HL-60 (cell line): ENCODE data around the gene TSSK2.

ENCODE experiments used
- DNase-seq, 2 experiments: peaks; one replicate each; pipeline ENCODE4 v3.0.0-alpha.2; 2010 to 2020; ENCODE audit warnings: low read depth in 1 of 2, low spot score in 1 of 2
- H3K27ac ChIP-seq: fragments of 250-450 bp; sonication (Bioruptor Pico); replicated peaks from 2 replicates; pipeline ENCODE4 v1.5.1; 2020; ENCODE audit warnings: mild to moderate bottlenecking, moderate library complexity
- H3K27me3 ChIP-seq: fragments of 250-450 bp; sonication (Bioruptor Pico); 2 replicates; pipeline ENCODE4 v1.5.1; 2021; ENCODE audit warnings: mild to moderate bottlenecking, moderate library complexity; ENCODE audit not compliant: insufficient read depth, poor library complexity, severe bottlenecking
- H3K4me3 ChIP-seq: replicated peaks from 2 replicates; pipeline ENCODE4 v1.5.1; 2011; ENCODE audit warnings: mild to moderate bottlenecking, control low read depth, low read length; ENCODE audit not compliant: insufficient read depth
- CTCF ChIP-seq: IDR thresholded peaks from one replicate; pipeline ENCODE4 v1.5.1; 2011; ENCODE audit warnings: low read length, control low read depth, inconsistent platforms; ENCODE audit not compliant: insufficient read depth
- GABPA ChIP-seq: IDR thresholded peaks from 2 replicates; pipeline ENCODE4 v1.6.1; 2012; ENCODE audit warnings: low read depth
- POLR2AphosphoS5 ChIP-seq: IDR thresholded peaks from 2 replicates; pipeline ENCODE4 v1.6.1; 2012; ENCODE audit warnings: low read depth
- SPI1 ChIP-seq: IDR thresholded peaks from 2 replicates; pipeline ENCODE4 v1.6.1; 2012; ENCODE audit warnings: low read depth, mild to moderate bottlenecking, borderline replicate concordance
- TF ChIP-seq, protein P1 (sequence below): IDR thresholded peaks from 2 replicates; pipeline ENCODE4 v1.6.1; 2012; ENCODE audit warnings: low read depth; ENCODE audit not compliant: insufficient replicate concordance

TSSK2 gene

DNA sequence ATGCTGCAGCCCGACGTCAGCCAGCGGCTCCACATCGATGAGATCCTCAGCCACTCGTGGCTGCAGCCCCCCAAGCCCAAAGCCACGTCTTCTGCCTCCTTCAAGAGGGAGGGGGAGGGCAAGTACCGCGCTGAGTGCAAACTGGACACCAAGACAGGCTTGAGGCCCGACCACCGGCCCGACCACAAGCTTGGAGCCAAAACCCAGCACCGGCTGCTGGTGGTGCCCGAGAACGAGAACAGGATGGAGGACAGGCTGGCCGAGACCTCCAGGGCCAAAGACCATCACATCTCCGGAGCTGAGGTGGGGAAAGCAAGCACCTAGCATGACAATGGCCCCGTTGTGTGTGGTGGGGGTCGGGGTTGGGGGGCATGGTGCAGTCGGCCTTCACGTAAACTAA, 1.0 kb downstream of the TSSK2 start:
- Histone ChIP-seq H3K27me3 (no peaks in the 10 kb centered on the region), H3K27ac (no peak overlapping the region), H3K4me3 (no peak overlapping the region)
- DNase-seq: no peak
- TF ChIP-seq SPI1: no peak
- no peak for TF ChIP-seq GABPA
- TF ChIP-seq POLR2AphosphoS5: no peak
- TF ChIP-seq, protein P1, sequence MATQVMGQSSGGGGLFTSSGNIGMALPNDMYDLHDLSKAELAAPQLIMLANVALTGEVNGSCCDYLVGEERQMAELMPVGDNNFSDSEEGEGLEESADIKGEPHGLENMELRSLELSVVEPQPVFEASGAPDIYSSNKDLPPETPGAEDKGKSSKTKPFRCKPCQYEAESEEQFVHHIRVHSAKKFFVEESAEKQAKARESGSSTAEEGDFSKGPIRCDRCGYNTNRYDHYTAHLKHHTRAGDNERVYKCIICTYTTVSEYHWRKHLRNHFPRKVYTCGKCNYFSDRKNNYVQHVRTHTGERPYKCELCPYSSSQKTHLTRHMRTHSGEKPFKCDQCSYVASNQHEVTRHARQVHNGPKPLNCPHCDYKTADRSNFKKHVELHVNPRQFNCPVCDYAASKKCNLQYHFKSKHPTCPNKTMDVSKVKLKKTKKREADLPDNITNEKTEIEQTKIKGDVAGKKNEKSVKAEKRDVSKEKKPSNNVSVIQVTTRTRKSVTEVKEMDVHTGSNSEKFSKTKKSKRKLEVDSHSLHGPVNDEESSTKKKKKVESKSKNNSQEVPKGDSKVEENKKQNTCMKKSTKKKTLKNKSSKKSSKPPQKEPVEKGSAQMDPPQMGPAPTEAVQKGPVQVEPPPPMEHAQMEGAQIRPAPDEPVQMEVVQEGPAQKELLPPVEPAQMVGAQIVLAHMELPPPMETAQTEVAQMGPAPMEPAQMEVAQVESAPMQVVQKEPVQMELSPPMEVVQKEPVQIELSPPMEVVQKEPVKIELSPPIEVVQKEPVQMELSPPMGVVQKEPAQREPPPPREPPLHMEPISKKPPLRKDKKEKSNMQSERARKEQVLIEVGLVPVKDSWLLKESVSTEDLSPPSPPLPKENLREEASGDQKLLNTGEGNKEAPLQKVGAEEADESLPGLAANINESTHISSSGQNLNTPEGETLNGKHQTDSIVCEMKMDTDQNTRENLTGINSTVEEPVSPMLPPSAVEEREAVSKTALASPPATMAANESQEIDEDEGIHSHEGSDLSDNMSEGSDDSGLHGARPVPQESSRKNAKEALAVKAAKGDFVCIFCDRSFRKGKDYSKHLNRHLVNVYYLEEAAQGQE: no peak
- no peak for TF ChIP-seq CTCF

DNA sequence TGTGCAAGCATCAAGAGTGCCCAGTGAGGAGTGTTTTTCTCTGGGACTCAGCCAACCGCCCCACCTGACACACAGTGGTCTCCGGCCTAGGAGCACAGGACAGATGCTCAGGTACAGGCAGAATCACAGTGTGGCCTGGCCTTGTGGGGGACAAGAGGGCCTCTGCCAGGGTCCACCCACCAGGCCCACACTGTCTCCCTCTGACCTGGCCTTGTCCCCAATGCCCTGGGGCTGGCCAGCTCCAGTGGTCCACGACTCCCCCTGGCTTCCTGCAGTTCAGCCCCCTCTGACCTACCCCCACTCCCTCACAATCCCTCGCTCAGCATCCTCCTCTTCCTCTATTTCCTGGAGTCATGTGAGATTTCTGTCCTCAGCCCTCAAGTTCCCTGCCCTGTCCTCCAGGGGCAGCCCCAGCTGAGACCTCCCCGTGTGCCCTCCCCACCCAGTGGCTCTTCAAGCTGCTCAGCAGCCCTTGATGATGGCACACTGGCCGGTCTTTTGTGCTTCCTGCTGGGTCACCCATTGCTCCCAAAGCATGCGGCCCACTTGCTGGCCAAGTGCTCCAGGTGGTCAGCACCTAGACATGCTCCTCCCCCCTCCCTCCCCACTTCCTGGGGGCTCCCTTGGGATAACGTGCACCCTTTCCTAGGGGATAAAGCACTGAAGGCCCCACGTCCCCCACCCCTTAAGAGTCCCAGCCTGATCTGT, 1.7 kb downstream of the TSSK2 start:
- no peak for DNase-seq
- Histone ChIP-seq H3K27me3 (no peaks in the 10 kb centered on the region), H3K27ac (no peak overlapping the region), H3K4me3 (no peak overlapping the region)
- TF ChIP-seq POLR2AphosphoS5 (no peak), CTCF (no peak), SPI1 (no peak), GABPA (no peak)
- TF ChIP-seq, protein P1: no peak

DNA sequence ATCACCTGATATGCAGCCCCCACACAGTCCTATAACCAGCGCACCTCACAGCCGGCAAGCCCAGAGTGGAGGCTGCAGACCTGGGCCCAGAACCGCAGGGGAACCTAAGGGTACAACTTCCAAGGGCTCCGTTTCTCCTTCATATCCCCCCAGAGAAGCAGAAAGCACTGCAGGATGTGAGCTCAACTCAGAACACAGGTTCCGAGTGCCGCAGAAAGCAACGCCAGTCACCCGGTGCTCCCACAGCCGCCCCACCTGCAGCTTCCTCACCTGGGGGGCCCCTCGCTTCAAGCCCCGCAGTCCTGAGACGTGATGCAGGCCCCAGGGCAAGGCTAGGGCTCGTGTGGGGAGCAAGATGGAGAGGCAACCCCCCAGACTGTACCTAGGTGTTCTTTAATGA, 2.5 kb downstream of the TSSK2 start:
- DNase-seq: no peak
- TF ChIP-seq CTCF (no peak), SPI1 (no peak), POLR2AphosphoS5 (no peak), GABPA (no peak)
- TF ChIP-seq, protein P1: no peak

More for the DNA sequence above, 2.5 kb downstream of the TSSK2 start:
- no peaks in the 10 kb centered on the region for H3K27me3 ChIP-seq
- no peak overlapping the region for H3K4me3 ChIP-seq
- H3K27ac ChIP-seq: no peak overlapping the region
